A172 (cell line): ENCODE measurements around the gene C17orf50. TPM values are rescaled to one million over a fixed set of nuclear protein-coding genes. Genes with fewer than 3 reads are reported as not detected.

Experiments used
- DNase-seq: peaks from one replicate; pipeline ENCODE4 v3.0.0-alpha.2; 2015; ENCODE audit warnings: low spot score
- total RNA-seq: library from RNA; depleted of rRNA; stranded (reverse); fragments of >200 nt; shearing (Covaris generic); gene quantifications from 2 replicates; pipeline ENCODE4 v1.2.3, GENCODE V29; 2014

Gene C17orf50
- total RNA-seq, 1 experiment from 2014 or later: not detected

- peak; percentile 64 for DNase-seq
Observed at GRCh38 chr17:35788477-35789368, 28.0 kb downstream of the C17orf50 start.

GRCh38 chr17:35790841-35791240, 30.2 kb downstream of the C17orf50 start:
- DNase-seq: peak; percentile 27

- no peak for DNase-seq
Observed at GRCh38 chr17:35791681-35792350, 31.1 kb downstream of the C17orf50 start.

GRCh38 chr17:35793257-35793656, 32.6 kb downstream of the C17orf50 start:
- no peak for DNase-seq

- DNase-seq: peak; percentile 21
Observed at GRCh38 chr17:35795007-35795870, 34.6 kb downstream of the C17orf50 start, which contains the start of gene MMP28. TSS of gene MMP28 (minus strand) at chr17:35795641. CDS start at chr17:35795377, 264 bp downstream.

GRCh38 chr17:35795871-35796265, 35.2 kb downstream of the C17orf50 start:
- no peak for DNase-seq

- DNase-seq: no peak
Observed at GRCh38 chr17:35796942-35797341, 36.3 kb downstream of the C17orf50 start.

GRCh38 chr17:35797370-35797769, 36.7 kb downstream of the C17orf50 start:
- DNase-seq: no peak

- no peak for DNase-seq
Observed at GRCh38 chr17:35797918-35798317, 37.2 kb downstream of the C17orf50 start.

- peak; percentile 85 for DNase-seq
Observed at GRCh38 chr17:35799942-35800341, 39.3 kb downstream of the C17orf50 start.

GRCh38 chr17:35801583-35802224, 41.0 kb downstream of the C17orf50 start:
- DNase-seq: no peak

- DNase-seq: peak; percentile 94
Observed at GRCh38 chr17:35804658-35805192, 44.0 kb downstream of the C17orf50 start.

GRCh38 chr17:35807371-35808144, 46.9 kb downstream of the C17orf50 start:
- peak; percentile 43 for DNase-seq

- DNase-seq: no peak
Observed at GRCh38 chr17:35808240-35808961, 47.7 kb downstream of the C17orf50 start.

- peak; percentile 98 for DNase-seq
Observed at GRCh38 chr17:35808962-35809854, 48.5 kb downstream of the C17orf50 start, which contains the start of gene TAF15. TSS of gene TAF15 (plus strand) at chr17:35809484. CDS start at chr17:35809570, 86 bp downstream.

GRCh38 chr17:35809855-35810461, 49.3 kb downstream of the C17orf50 start:
- peak; percentile 44 for DNase-seq

GRCh38 chr17:35811759-35812158, 51.1 kb downstream of the C17orf50 start:
- DNase-seq: no peak

- DNase-seq: no peak
Observed at GRCh38 chr17:35812456-35812855, 51.8 kb downstream of the C17orf50 start.
